Measurements from ENCODE around the gene SOX13.
"Not testable (repeated sequence)": the region's sequence is repeated elsewhere in the genome, so short reads cannot be mapped to it uniquely, and the experiment has no call there.

Gene SOX13

GRCh38 chr1:204072931-204073836 is at the start of gene SOX13:
TSS of gene SOX13 (plus strand) at chr1:204073115. CDS start at chr1:204112916, 39,801 bp downstream.
- in situ Hi-C loops (cut with MboI; ENCODE audit: low pct_unique_long_range_greater_than_20kb, low sequenced_read_pairs), result no loop called here

GRCh38 chr1:204025917-204026707 is 46.8 kb upstream of the SOX13 start:
- no peak for DNase-seq
- in situ Hi-C loops (cut with MboI; ENCODE audit: low pct_unique_long_range_greater_than_20kb, low sequenced_read_pairs), result no loop called here

More at GRCh38 chr1:204072931-204073836, at the start of gene SOX13:
- no peak for DNase-seq

DNA sequence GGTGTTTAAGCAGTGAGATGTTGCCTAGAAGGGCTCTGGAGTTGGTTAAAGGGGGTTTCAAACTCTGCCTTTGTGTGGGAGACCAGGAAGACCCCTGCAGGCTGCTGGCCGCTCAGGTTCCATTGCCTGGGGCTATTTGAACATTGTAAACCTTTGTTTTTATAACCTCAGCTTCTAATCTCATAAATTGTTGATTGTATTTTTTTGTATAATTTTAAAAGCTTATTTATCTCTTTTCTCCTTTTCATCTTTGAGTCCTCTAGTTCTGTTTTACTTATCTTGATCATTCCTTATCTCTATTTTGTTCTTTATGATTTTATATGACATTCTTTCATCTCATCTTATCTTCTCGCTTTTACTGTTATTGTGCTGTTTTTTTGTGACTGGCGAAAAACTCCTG is 45.5 kb upstream of the SOX13 start:
- in situ Hi-C loops (cut with MboI; ENCODE audit: low pct_unique_long_range_greater_than_20kb, low sequenced_read_pairs), result no loop called here
- no peak for DNase-seq

DNA sequence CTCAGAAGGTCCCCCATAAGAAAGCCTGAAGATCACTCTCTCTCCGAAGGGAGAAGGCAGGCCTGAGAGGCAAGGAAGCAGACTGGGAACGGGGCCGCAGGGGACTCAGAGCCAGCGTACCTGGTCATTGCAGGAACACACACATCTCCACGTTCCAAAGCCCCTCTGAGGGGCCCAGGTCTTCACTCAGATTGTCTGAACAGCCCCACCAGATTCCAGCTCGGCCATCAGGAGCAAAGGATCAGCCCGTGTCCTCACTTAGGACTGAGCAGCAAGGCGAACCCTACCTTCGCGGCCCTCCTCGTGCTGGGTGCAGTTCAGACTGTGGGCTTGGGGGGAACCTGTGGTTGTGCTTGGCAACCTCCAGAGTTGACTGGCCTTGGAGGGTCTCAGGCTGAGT is 43.9 kb upstream of the SOX13 start:
- DNase-seq, result no peak
- in situ Hi-C loops (cut with MboI; ENCODE audit: low pct_unique_long_range_greater_than_20kb, low sequenced_read_pairs), result no loop called here

GRCh38 chr1:204031098-204031710 is 41.7 kb upstream of the SOX13 start:
- no peak for DNase-seq
- in situ Hi-C loops (cut with MboI; ENCODE audit: low pct_unique_long_range_greater_than_20kb, low sequenced_read_pairs), result no loop called here

- DNase-seq, result no peak
- in situ Hi-C loops (cut with MboI; ENCODE audit: low pct_unique_long_range_greater_than_20kb, low sequenced_read_pairs), result no loop called here
Observed at GRCh38 chr1:204032642-204033235, 40.2 kb upstream of the SOX13 start.

DNA sequence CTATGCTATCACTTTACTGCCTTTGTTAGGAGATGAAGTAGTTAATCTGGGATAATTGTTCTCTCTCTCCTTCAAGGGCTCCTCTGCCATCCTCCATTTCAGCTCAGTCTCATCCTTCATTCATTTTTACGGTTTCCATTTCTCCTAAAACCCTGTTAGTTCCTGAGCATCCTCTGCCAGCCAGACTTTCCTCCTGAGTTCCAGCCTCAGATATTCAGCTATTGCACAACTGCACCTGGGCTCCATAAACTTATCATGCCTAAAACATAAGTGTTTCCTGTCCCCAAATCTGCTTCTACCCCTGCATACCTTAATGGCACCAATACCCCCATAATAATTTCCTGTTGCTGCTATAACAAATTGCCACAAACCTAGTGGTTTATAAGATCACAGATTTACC is 39.6 kb upstream of the SOX13 start:
- no peak for DNase-seq
- in situ Hi-C loops (cut with MboI; ENCODE audit: low pct_unique_long_range_greater_than_20kb, low sequenced_read_pairs), result no loop called here

DNA sequence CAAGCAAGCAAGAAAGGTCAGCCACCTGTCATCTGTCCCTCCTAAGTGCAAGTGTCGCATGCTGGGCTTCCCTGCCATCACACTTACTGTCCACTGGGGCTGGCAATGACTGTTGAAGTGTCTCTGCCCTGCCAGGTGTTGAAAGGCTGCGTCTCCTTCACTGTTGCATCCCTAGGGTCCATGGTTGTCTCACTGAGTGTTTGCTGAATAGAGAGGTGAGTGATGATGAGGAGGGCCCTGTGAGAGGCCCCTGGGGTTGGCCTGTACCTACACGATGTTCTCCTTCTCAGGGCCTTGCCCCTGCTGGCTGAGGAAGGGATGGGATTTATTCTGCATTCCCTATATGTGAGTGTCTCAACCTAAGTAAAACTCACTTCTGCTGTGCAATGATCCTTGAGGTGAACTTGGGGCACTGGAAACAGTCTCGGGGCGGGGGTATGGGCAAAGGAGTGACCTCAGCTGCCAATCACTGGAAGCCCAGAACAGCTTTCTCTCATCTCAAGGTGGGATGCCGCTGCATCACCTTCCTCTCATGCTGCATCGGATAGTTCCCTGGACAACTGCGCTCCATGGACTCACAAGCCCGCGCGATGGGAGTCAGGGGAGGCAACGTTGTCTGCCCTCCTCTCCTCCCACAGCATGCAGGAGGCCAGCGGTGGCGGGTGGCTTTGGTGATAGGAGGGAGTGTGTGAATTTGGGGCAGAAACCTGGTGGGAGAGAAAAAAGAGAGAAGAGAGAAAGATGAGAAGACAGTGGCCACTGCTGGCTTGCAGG is 35.8 kb upstream of the SOX13 start:
- DNase-seq, result no peak
- in situ Hi-C loops (cut with MboI; ENCODE audit: low pct_unique_long_range_greater_than_20kb, low sequenced_read_pairs), result no loop called here

DNA sequence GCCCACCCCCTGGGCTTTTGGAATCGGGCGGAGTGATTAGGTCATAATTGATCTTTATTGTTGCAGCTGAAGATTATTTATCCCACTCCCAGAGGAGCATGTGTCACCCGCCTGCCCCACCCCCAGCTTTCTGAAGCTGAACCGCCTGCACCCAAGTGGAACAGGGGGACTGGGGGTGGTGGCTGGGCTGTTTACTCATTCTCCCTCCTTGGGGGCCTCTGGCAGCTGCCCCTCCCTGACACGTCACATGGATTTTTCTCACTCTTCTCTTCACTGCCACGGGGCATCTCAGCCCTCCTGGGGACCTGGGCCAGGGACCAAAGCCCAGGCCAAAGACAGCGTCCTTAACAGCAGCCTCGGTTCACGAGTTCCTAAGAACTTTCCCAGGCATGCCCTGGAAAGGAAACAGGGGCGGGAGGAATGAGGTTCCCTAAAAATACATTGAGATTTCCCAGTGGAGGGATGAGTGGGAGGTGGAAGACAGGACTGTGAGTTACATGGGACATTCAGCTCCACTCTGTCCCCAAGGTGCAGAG is 31.6 kb upstream of the SOX13 start:
- DNase-seq, result no peak

GRCh38 chr1:204041803-204042505 is 31.0 kb upstream of the SOX13 start:
- no peak for DNase-seq
- in situ Hi-C loops (cut with MboI; ENCODE audit: low pct_unique_long_range_greater_than_20kb, low sequenced_read_pairs), result no loop called here

More for the DNA sequence above, 31.6 kb upstream of the SOX13 start:
- in situ Hi-C loops (cut with MboI; ENCODE audit: low pct_unique_long_range_greater_than_20kb, low sequenced_read_pairs), result no loop called here

DNA sequence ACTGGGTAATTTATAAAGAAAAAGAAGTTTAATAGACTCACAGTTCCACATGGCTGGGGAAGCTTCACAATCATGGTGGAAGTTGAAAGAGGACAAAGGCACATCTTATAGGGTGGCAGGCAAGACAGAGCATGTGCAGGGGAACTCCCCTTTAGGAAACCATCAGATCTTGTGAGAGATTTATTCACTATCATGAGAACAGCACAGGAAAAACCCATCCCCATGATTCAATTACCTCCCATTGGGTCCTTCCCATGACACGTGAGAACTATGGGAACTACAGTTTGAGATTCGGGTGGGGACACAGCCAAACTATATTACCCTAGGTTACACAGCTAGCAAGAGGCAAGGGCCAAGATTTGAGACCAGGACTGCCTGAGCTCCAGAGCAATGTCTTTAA is 30.4 kb upstream of the SOX13 start:
- no peak for DNase-seq
- in situ Hi-C loops (cut with MboI; ENCODE audit: low pct_unique_long_range_greater_than_20kb, low sequenced_read_pairs), result no loop called here

- in situ Hi-C loops (cut with MboI; ENCODE audit: low pct_unique_long_range_greater_than_20kb, low sequenced_read_pairs), result no loop called here
- DNase-seq, result no peak
Observed at GRCh38 chr1:204043680-204044079, 29.2 kb upstream of the SOX13 start.

- no peak for DNase-seq
- in situ Hi-C loops (cut with MboI; ENCODE audit: low pct_unique_long_range_greater_than_20kb, low sequenced_read_pairs), result no loop called here
Observed at GRCh38 chr1:204044448-204044847, 28.5 kb upstream of the SOX13 start.

DNA sequence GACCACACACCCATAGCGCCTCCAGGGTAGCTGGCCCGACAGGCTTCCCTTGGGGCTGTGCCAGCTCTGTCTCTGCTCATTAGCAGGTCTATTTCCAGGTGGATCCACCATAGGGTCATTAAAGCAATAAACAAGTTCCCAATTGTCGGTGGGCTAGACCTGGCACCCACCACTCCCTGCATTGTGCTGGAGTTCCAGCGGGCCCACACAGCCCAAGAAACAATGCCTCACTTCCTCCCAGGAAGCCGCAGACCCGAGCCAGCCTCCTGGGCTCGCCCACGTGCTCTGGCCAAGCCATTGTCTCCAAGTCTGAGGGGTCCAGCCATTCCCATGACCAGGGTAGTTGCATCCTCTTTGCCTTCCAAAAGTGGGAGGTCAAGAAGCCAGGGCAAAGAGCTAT is 27.5 kb upstream of the SOX13 start:
- in situ Hi-C loops (cut with MboI; ENCODE audit: low pct_unique_long_range_greater_than_20kb, low sequenced_read_pairs), result no loop called here
- DNase-seq, result no peak

- no peak for DNase-seq
- in situ Hi-C loops (cut with MboI; ENCODE audit: low pct_unique_long_range_greater_than_20kb, low sequenced_read_pairs), result no loop called here
Observed at GRCh38 chr1:204046346-204046745, 26.6 kb upstream of the SOX13 start.

- DNase-seq; in situ Hi-C loops (cut with MboI; ENCODE audit: low pct_unique_long_range_greater_than_20kb, low sequenced_read_pairs): not testable (repeated sequence)
Observed at GRCh38 chr1:204048796-204049195, 24.1 kb upstream of the SOX13 start.

DNA sequence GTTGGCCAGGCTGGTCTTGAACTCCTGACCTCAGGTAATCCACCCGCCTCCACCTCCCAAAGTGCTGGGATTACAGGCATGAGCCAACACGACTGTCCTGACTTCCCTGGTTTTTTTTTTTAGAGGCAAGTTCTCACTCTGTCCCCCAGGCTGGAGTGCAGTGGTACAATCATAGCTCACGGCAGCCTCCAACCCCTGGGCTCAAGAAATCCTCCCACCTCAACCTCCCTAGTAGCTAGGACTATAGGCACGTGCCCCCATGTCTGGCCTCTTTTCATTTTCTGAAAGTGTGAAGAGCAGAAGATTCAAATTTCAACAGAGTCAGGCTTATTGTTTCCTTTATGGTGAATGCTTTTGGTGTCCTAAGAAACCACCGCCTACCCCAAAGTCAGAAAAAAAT is 21.7 kb upstream of the SOX13 start:
- in situ Hi-C loops (cut with MboI; ENCODE audit: low pct_unique_long_range_greater_than_20kb, low sequenced_read_pairs), result no loop called here
- no peak for DNase-seq

- no peak for DNase-seq
- in situ Hi-C loops (cut with MboI; ENCODE audit: low pct_unique_long_range_greater_than_20kb, low sequenced_read_pairs), result no loop called here
Observed at GRCh38 chr1:204051718-204052117, 21.2 kb upstream of the SOX13 start.

Data from KBM-7 (cell line).